Stimulated activated CD8-positive, alpha-beta memory T cell treated with anti-CD3 and anti-CD28 coated beads, Interleukin-15, amount 100 ng/mL, for 4 hours (primary cell): ENCODE measurements around the gene BCOR.

ENCODE experiments used
- DNase-seq, 2 donors: peaks; one replicate each; pipeline ENCODE4 v3.0.0-alpha.2; 2020; ENCODE audit warnings: low read depth in 2 of 2

The BCOR gene

DNA sequence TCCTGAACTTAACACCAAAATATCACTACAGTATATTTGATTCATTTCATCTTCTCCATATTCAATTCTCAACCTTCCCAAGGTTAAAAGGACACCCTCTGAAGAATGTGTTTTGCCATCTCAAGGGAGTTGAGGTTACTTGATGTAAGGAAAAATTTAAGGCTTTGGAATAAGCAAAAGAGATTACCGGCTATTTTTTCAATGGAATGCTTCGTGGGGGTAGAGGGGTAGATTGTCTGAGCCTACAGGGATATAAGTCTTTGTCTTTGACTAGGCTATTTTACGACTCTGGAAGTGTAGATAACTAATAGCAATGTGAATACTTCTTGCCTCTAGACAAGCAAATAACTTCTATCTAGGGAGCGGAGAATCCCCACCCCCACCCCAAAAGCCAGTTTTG is 78.2 kb downstream of the BCOR start:
- no peak for DNase-seq

DNA sequence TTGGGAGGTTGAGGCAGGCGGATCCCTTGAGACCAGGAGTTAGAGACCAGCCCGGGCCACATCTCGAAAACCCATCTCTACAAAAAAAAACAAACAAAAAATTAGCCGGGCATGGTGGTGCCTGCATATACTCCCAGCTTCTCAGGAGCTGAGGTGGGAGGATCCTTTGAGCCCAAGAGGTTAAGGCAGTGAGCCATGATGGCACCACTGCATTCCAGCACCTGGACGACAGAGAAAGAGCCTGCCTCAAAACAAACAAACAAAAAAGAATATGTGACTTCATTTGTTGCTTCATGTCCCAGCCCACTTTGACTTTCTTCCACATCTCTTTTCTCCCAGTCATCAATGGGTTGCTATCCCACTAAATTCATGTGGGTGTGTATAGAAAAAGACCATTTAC is 79.7 kb downstream of the BCOR start:
- no peak for DNase-seq

DNA sequence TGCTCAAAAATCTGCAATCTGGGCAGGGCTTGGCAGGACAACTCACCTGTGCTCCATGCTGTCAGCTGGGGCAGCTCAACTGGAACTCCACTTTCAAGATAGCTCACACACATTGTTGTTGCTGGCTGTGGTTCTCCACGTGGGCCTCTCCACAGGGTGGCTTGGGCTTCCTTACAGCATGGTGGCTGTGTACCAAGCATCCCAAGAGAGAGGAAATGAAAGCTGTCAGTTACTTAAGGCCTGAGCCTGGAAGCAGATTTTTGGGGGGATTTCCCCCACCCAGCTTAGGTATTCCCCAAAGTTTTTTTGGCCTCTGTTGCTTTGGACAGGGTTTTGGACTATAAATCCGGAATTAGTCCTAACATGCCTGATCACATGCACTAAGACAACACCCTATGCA is 81.0 kb downstream of the BCOR start:
- DNase-seq: no peak

DNA sequence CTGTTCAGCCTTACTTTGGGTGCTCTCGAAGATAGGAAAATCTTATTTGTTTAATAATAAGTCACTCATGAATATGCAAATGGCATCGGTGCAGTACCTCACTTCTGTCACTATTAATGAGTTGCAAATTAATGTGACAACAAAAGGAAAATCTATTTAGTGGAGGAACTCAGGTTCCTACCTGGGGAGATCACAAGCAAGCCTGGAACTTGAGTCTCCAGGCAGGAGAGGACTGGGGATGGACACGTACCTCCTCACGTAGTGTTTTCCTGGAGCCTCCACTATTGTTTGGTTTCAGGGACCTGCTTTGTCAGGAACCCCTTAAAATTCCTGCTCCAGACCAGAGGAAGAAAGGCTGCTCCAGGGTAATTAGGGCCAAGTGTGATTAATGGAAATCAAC is 82.1 kb downstream of the BCOR start:
- DNase-seq: no peak

DNA sequence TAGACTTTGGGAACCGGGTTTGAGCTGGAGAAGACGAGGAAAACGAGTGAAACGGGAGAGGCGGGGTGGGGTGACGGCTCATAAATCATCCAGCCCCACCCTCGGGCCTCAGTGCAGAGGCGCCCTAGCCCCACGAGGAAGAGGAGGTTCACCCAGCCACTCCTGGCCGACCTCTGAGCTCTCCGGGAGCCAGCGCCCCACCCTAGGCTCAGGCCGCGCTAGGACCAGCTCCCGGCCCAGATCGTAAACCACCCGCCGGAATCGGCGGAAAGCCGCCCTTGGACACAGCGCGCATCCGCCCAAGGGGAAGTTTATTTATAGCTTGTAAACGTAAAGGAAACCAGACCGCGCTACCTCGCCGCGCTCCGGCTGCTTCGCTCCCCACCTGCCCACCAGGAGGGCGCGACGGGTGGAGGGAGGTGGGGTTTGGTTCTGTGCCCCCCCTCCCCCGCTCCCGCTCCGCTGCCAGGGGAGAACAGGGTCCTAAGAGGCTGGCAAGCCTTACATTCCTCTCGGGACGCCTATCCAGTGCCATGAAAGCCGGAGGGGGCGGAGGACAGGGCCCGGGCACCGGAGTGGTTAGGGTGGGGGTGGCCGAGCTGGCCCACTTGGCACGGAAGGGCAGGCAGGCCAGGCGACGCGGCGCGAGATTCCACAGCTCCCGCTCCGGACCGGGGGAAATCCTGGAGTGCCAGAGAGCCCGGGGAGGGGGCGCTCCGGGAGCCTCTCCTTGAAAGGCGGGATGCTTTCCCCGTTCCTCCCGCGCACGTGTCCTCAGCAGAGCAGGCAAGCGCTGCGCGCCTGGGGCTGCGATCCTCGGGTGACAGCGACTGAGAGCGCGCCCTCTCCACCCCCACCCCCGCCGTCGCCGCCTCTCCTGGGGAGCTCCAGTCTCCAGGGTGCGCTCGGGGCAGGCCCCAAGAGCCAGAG is 84.2 kb downstream of the BCOR start:
- DNase-seq: no peak

DNA sequence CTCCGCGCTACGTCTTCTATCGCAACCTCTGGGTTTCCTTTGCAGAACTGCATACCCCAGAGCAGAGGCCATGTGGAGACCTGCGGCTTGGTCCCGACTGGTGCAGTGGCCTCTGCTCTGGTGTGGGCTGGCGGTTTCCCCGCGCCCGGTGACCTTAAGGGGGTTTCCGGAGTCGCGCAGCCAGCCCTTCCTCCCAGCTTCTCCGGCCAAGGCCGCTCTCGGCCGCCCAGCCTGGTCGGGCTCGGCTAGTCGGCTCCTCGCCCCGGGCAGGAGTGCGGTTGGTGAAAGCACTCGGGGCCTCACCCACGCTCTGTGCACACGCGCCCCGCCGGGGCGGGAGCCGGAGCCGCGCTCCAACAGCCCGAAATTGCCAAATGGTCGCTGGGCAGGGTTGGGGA is 84.9 kb downstream of the BCOR start:
- DNase-seq: no peak

DNA sequence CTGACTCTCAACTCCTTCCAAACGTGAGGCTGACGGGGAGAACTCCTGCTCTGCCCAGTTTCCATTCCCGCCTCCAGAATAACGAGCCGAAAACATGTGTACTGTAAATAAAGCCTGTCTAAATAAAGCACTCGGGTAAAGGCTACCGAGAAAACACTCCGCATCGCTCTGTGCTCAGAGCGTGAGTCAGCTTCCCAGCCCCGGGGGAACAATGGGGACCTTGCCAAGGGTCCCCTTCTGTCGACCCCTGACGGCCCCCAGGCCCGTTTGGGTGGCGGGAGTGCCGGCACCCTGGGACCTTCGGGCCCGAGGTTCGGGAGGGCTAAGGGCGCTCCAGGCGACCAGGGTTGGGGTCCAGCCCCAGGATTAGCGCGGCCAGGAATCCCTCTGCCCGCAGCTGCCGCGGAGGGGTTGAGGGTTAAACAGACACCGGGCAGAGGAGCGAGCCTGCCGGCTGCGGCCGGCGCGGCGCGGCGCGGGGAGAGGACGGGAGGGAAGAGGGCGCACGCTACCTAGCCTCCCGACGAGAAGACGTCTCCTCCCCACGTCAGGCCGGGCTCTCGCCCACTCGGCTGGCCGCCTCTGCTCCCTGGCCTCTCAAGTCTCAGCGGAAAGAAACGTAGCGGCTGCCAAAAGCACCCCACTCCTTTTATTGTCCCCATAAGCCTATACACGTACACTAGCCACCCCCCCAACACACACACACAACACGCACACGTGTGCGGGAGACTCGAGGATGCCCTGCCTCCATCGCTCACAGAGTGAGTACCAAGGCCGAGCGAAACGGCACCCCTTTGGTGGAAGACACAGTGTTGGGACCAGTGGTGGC is 85.5 kb downstream of the BCOR start:
- DNase-seq: no peak

DNA sequence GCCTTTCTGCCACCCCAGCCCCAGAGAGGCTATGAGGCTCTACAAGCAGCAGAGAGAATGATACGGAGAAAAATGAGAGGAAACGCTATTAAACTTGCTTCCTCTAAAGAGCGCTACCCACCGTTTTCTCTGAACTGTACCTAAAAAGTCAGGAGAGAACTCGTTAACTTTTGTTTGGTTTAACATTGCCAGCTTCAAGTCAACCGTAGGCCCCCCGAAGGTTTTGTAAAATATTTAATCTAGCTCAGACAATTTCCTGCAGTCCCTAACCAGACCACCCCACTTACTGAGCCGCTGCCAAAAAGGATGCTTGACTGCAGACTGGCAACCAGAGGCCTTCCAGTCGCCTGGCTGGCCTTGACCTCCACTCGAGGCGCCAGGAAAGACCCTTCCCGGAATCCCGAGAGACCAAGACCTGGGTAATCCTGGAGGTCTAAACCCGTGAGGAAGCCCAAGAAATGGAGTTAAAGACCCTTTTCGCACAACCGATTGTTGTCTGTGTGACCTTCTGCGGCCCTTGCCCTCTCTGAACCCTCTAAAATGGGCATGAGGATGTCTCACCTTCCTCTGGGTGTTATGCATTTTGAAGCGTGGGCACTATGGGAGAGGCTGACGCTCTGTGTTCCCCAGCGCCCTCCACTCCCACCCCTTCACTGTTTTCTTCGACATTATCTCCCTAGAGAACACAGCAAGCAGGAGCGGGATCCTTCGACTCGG is 86.3 kb downstream of the BCOR start:
- no peak for DNase-seq

DNA sequence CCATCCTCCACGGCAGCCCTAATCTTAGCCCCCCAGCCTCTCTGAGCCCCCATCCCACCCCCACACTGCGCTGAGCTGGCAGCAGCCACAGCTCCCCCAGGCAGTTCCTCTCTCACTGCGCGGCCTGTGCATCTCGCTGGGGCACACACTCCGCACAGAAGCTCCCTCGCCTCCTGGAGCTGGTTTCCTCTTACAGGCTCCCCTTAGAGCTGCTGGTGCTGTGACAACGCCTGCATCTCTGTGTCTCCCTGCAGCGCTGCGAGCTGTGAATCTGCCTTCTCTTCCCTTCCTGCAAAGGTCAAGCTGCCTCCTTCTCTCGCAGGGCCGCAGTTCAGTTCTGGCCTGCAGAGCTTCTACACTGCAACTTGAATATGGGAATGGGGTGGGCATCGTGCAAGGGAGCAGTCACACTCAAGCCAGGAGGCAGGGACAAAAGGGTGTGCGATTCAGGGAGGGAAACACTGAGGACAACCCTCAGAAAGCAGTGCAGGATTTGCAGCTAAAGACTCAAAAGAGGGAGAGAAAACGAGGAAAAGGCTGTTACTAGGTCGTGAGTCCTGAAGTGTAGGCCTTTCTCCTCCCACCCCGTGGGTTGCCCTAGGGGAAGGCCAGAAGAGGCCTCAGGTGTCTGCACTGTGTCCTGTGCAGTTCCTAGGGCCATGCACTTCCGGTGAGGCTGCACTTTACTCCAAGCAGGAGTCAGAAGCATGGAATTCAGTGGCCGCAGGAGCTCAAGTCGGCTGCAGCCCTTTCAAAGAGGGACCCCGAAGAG is 87.0 kb downstream of the BCOR start:
- no peak for DNase-seq

DNA sequence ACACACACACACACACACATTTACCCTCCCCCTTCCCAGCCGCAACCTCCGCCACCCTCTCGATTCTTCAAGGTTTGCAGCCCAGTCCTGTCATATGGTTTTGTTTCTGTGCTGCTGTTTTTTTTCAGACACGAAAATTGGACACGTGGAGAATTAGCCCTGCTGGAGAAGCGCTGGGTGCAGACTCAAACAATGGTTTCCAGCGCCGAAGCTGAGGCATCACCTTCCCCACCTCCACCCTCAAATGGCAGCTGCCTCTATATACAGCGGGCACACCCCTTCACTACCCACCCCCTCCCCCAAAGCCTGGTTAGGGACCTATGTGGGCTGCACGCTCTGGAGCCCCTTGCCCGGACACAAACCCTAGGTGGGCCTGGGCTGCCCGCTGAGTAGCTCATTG is 87.9 kb downstream of the BCOR start:
- DNase-seq: no peak

DNA sequence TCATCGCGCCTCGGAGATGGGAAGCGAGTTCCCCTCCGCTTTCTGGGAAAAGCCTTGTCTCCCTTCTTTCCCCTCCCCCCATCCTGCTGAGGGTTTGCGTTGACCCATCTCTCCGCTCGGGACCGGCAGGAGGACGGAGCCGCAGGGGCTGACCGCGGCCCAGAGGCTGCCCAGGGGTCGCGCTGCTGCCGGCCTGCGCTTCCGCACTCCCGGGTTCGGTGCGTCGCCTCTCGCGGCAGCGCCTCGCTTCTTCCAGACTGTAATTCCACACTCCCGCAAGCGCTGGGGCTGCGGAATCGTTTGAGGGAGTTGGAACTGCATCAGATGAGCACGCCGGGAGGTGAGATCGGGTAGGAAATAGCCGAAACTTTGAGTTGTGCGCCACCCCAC is 88.3 kb downstream of the BCOR start:
- DNase-seq: no peak

DNA sequence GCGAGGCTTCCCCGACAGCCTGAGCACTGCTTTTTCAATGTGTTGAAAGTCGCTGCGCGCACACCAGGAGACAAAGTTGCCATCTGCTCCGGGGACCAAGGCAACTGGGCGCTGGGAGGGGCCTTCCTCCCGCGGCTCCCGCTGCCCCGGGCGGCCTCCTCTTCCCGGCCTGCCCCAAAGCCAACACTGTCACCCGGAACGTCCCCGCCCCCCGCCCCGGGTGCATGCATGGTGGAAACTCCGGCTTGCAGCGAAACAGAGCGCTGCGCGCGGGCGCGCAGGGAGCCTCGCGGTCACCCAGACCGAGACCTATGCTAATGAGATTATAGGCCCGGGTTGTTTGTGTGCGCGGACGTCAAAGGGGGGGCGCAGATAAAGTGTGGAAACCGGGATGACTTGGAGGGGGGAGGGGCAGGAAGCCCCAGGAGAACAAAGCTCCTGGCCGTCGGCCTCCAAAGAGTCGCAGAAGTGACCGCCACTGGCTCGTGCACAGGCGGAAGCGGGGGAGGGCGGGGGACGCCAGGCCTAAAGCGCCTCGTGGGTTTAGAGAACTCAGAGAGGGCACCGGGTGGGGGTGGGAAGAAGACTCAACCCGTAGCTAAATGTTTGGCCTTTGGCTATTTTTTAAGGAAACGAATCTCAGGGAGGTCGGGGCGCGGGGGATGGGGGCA is 88.8 kb downstream of the BCOR start:
- DNase-seq: no peak

DNA sequence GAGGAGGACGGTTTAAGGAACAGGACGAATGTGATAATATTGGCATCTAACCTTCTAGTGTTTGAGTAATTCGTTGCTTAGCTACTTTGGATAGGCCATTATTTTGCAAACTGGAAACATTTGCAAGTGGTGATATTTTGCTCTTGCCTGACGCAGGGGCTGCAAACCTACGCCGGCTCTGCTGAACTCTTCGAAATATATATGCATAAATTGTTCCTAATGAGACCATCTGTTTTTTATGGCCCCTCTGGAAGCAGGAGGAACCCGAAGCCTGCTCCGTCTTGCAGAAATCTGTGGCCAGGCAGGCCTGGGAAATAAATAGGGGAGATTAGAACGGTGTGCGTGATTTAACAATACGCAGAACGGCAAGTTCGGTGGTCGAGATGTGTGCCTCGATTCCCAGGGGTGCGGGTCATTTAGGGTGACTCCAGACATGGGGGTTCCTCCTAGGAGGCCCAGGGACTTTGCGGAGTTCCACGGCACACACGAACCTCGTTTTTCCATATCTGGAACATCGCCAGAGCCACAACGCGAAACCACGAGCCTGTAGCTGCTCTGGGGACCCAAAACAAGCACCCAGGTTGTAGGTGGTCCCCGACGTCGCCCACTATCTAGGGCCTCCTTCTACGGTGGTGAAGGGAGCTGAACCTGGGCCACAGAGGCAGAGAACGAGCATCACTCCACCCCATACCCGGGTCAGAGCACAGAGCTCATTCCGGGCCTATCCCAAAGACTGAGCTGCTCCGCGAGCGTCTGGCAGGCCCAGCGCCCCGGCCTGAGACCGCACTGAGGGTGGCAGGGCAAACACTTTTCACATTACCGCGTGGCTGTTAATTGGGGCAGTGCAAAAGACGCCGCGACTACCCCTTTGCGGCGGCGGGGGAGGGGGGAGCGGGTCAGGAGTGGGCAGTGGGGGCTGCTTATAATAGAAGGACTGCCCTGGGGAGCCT is 89.7 kb downstream of the BCOR start:
- no peak for DNase-seq

DNA sequence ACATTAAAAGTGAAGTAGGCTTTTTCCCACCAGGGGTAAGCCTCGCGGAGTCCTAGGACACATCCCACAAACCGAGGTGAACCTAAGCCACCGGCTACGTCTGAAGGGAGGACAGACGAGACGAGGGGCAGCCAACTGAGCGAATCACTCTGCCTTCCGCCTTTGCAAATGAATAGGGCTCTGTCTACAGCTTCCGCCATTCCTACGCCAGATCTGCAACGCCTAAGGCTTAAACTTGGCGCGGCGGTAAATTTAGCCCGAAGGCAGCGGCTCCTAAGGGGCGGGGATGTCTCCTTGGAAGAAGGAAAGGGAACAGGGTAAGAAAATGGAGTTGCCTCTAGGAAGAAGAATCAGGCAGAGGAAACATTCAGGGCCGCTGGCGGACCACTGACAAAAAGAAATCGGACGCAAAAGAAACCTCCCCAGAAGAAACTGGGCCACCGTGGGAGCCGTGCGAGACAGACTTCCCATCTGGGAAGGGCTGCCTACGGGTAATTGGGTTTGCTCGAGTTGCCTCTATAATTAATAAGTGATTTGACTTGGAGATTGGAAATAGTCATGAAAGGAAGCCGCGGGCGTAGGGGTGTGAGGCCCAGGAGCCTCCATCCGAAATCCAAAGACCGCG is 90.5 kb downstream of the BCOR start:
- DNase-seq: no peak

DNA sequence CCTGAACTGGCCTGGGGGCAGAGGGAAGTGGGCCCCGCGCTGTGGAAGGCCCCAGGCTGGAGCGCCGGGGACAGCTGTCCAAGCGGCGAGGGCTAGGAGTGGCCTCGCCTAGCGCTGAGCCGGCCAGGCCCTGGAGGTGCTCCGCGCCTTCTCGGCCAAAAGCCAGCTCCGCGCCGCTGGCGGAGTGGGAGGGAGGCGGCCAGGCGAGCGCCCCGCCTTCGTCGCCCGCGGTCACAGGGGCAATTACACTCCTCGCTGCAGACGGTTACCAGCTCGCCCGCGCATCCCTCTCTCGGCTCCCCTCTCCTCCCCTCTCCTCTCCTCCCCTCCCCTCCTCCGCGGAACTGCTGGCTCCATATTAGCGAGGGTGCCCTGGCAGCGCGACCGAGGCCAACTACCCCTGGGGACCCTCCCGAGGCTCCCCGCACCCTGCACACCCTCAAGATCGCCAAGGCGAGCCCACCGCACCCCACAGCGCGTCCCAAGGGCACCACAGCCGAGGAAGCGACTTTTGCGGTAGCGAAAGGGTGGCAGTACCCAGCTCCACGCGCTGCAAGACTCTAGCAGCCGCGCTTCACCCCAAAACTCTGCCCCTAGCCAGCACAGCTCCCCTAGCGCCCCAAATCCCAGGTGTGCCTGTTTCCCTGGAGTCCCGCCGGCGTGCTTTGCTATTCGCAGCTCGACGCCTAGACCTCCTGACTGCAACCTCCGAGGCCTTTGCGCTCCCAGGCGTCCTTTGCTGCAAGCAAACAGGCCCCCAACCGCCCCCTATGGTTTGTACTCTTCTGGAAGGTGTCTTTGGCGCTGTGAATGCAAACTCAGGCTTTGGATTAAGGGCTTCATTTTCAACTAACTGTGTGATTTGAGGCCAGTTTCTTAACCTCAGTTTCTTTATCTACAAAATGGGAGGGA is 91.4 kb downstream of the BCOR start:
- peak in 1 of 2 donors; percentile 31 for DNase-seq

DNA sequence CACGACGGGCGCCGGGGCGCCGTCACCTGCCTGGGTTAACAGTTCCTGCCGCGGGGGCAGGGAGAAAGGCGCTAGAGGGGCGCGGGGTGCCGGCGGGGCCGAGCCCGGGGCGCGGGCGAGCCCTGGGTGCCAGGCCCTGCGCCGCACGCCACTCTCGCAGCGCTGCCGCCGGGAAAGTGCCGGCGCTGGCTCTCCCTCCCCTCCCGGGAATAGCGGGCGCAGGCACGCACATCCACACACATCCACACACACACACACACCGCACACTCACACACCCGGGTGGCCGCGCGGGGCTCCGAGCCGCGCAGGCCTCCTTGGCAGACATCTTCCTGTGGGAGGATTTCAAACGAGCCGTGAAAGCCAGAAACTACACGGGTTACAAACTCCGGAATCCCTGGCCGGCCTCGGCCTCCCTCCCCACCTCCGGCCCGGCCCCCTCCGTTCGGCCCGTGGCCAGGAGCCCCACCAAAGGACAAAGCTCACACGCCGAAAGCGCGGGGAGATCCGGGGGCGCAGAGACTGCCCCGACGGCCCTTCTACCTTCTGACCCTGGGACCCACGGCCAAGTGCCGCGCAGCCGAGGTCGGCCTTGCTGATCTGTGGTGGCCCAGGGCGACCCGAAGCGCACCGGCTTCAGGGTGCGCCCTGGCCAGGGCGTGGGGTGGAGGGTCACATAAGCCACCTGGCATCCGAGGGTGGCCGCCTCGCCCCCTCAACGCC is 92.3 kb downstream of the BCOR start:
- no peak for DNase-seq

DNA sequence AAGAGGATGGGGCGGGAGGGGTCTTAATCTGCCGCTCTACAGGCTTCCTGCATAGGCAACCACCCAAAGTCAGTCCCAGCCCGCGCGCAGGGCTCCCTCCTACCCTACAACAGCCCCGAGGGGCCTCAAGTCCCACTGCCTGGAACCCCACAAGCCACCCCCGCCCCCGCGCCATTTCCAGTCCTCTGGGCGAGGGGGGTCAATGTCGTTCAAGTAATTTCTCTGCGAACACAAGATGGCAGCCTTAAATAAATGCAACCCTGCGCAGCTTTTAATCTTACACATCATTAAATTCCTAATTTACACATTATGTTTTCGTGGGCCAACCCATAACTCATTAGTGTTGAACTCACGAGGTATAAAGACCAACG is 92.9 kb downstream of the BCOR start:
- DNase-seq: no peak

DNA sequence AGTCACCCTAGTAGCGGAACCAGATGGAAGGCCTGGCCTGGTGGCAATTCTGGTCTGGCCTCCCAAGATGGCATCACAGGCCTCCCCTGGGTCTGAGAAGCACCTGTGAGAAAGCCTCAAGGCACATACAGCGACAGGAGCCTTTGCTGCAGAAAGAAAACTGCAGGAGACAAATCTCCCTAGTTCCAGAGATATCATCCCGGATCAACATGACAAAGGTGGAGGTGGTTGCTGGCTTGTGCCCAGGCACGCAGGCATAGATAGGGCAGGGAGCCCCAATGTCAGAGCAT is 93.6 kb downstream of the BCOR start:
- no peak for DNase-seq
